ENCODE data around the gene LRP1-AS.

The LRP1-AS gene

GRCh38 chr12:57098546-57098945, 48.9 kb downstream of the LRP1-AS start:
- no peak for DNase-seq (ENCODE audit: low read depth)

GRCh38 chr12:57097554-57097835, 49.9 kb downstream of the LRP1-AS start:
- DNase-seq (ENCODE audit: low read depth): no peak

GRCh38 chr12:57096748-57097553, 50.5 kb downstream of the LRP1-AS start:
- DNase-seq (ENCODE audit: low read depth): no peak

- DNase-seq (ENCODE audit: low read depth): no peak
These were observed 51.3 kb downstream of the LRP1-AS start for GRCh38 chr12:57096099-57096572.

- DNase-seq (ENCODE audit: low read depth): no peak
These were observed 52.0 kb downstream of the LRP1-AS start for GRCh38 chr12:57095440-57095839.

Measured in T follicular helper cell (primary cell).